GM18907 (cell line): ENCODE measurements around the gene PTAFR.

Source experiments
- ATAC-seq: cut with Tn5 transposase; IDR thresholded peaks from one replicate; pipeline ENCODE4 v1.9.1; 2021; ENCODE audit warnings: mild to moderate bottlenecking, moderate library complexity; ENCODE audit not compliant: unreplicated experiment

Gene PTAFR

GRCh38 chr1:28126212-28126611 lies 50.3 kb downstream of the PTAFR start:
- no peak for ATAC-seq

GRCh38 chr1:28123461-28123961 lies 53.0 kb downstream of the PTAFR start:
- no peak for ATAC-seq

- ATAC-seq, result no peak
Measured at GRCh38 chr1:28122183-28122582, 54.3 kb downstream of the PTAFR start.

- ATAC-seq, result no peak
Measured at GRCh38 chr1:28119556-28119955, 56.9 kb downstream of the PTAFR start.

- no peak for ATAC-seq
Measured at GRCh38 chr1:28118640-28119307, 57.7 kb downstream of the PTAFR start.

- no peak for ATAC-seq
Measured at GRCh38 chr1:28115267-28115666, 61.2 kb downstream of the PTAFR start.

GRCh38 chr1:28114844-28115243 lies 61.6 kb downstream of the PTAFR start:
- no peak for ATAC-seq

- ATAC-seq, result no peak
Measured at GRCh38 chr1:28113242-28113572, 63.3 kb downstream of the PTAFR start.

GRCh38 chr1:28112388-28113241 lies 63.9 kb downstream of the PTAFR start:
- no peak for ATAC-seq

GRCh38 chr1:28111157-28111556 lies 65.3 kb downstream of the PTAFR start:
- ATAC-seq, result no peak

- no peak for ATAC-seq
Measured at GRCh38 chr1:28110555-28110954, 65.9 kb downstream of the PTAFR start.

- no peak for ATAC-seq
Measured at GRCh38 chr1:28109639-28110038, 66.9 kb downstream of the PTAFR start.

GRCh38 chr1:28108001-28108400 lies 68.5 kb downstream of the PTAFR start:
- no peak for ATAC-seq

- ATAC-seq, result no peak
Measured at GRCh38 chr1:28104866-28105467, 71.5 kb downstream of the PTAFR start.

- no peak for ATAC-seq
Measured at GRCh38 chr1:28102189-28102588, 74.3 kb downstream of the PTAFR start.

- no peak for ATAC-seq
Measured at GRCh38 chr1:28099050-28099769, 77.3 kb downstream of the PTAFR start.
